GM18520 (cell line): Measurements from ENCODE around the gene TTC39B.

Source experiments
- ATAC-seq: cut with Tn5 transposase; IDR thresholded peaks from one replicate; pipeline ENCODE4 v1.9.1; 2021; ENCODE audit not compliant: unreplicated experiment

TTC39B gene

DNA sequence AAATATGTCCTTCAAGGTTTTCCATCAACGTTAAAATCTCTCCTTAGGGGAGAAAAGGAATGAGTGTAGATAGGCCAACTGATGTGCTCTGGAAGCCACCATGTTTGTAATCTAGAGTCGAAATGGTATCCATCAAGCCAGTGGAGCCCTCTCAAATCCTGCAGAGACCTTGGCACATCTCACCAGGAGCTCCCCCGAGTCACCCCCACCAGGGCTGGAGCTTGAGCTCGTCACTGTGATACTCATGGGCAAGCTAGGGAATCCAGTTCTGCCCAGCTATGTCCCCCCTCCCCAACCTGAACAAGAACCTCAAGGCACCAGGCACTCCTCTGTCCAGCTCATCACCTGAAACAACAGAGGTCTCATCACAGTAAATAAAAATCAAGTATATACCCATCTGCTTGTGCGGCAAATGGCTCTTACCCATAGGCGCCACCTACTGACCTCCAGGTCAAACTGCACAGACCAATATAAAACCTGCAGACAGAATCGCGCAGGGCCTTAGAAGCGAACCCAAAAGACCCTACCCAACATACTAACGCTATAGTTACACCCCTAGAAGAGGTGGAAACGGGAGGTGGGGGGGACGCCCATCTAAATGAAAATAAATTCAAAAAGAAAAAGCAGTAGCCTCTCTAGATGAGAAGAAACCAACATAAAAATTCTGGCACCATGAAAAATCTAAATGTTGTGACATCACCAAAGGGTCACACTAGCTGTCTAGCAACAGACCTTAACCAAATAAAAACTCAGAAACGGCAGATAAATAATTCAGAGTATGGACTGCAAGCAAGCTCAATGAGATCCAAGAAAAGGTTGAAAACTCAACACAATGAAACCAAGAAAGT is 75.0 kb downstream of the TTC39B start:
- ATAC-seq, result no peak

- no peak for ATAC-seq
Observed at GRCh38 chr9:15229409-15229808, 77.6 kb downstream of the TTC39B start.

- no peak for ATAC-seq
Observed at GRCh38 chr9:15227491-15227890, 79.5 kb downstream of the TTC39B start.

- no peak for ATAC-seq
Observed at GRCh38 chr9:15225564-15226126, 81.4 kb downstream of the TTC39B start.

- no peak for ATAC-seq
Observed at GRCh38 chr9:15222313-15222712, 84.7 kb downstream of the TTC39B start.

DNA sequence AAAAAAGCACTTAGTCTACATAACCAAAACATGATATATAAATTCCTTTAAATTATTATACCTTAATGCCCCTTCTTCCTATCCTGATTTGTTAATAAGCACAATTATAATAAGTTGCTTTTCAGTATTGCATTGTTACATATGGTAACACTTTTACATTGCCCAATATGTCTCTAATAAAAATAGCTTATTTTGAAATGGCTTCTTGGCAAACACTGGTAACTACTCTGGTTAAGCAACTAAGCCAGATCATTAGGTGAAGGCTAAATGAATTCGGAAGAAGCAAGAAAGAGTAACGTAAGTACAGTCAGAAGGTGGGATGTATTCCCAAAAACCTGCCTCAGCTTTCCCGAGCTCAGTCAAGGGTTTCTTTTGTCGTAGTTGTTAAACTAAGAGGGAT is 85.3 kb downstream of the TTC39B start:
- ATAC-seq, result no peak

GRCh38 chr9:15220658-15221318 is 86.2 kb downstream of the TTC39B start:
- ATAC-seq, result no peak

DNA sequence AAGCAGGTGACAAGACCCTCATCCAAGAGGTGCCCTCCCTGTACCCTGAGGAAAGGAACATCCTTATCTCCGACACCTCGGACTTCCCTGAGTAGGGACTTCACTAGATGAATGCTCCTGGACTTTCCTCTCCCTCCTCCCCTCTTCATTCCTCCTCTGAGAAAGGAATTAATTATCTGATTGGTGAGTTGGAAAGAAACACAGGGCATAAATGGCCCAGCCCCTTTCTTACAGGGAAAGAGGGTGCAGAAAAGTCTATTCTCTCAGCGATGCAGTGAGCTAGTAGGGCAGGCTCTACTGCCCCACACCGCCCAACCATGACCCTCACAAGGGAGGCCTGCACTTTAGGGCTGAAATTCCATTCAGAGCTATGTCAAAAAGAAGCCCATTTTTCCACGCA is 87.5 kb downstream of the TTC39B start:
- ATAC-seq, result no peak

DNA sequence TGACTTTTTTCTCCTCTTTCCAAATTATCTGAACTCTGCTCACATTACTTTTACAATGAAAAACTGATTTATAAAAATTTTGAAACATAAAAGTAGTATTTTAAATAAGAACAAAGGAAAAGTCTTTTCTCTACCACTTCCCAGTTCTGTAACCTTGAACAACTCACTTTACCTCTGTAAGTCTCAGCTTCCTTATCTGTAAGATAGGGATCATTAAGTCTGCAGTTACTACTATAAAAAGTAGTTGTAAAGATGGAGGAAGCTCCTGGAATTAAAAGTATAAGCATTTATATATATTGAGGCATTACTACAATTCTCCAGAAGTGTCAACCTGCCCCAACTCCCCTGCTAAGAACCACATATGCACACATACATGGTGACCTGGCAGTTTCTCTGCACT is 88.0 kb downstream of the TTC39B start:
- ATAC-seq, result no peak

- no peak for ATAC-seq
Observed at GRCh38 chr9:15213249-15213648, 93.8 kb downstream of the TTC39B start.

- ATAC-seq, result no peak
Observed at GRCh38 chr9:15211815-15212495, 95.1 kb downstream of the TTC39B start.

GRCh38 chr9:15211160-15211814 is 95.7 kb downstream of the TTC39B start:
- ATAC-seq, result no peak

GRCh38 chr9:15206903-15207696 is 99.9 kb downstream of the TTC39B start:
- ATAC-seq, result no peak

GRCh38 chr9:15205632-15206420 is 101.2 kb downstream of the TTC39B start:
- no peak for ATAC-seq

DNA sequence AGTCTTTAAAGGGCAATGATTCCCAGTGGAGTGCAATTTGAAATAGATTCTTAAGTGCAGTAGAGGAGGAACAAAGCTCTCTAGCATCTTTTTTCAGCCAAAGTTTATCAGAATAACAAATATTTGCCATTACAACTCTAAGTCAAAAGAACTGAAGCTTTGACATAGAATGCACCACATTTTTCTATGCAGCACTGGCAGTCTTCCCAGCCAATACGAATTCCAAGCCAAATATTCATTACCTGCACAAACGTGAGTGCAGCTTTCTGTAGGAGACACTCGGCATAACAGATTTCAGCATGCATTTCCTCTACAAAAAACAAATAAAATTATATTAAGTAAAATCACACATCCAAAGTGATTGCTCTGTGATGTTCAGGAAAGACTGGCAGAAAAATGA is 103.4 kb downstream of the TTC39B start:
- no peak for ATAC-seq

GRCh38 chr9:15200111-15200510 is 106.9 kb downstream of the TTC39B start:
- ATAC-seq, result no peak

DNA sequence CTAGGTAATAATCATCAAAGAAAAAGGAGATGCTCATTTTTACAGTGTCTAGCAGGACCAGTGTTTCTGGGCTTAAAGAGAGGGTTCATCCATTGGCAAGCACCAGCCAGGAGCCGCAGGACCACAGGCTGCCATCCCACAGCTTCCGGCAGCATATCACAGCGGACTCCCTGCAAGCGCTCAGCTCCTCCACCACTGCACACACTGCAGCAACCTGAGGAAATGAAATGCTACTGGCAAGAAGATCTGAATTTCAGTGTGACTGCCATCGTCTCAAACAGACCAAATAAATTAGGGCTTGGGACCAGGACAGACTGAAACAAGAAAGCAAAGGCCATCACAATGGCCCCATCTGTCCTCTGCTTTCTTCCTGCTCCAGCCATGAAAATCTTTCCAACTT is 114.2 kb downstream of the TTC39B start:
- no peak for ATAC-seq

DNA sequence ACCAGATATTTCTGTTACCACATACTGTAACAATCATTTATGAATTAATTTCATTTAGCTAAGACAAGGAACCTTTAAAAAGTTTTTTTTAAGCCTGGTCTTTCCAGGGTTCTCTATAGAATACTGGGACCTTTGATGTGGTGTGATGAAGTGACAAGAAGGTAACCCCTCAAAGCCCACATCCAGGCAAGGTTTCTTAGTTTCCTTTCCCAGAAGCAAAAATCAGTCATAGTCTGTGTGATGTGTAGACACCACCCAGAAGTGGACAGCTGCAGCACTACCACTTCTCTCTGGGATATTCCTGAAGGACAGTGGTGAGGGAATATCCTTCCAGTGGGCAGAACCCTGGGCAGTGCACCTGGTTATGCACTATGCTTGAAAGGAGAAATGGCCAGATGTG is 115.6 kb downstream of the TTC39B start:
- ATAC-seq, result no peak

- no peak for ATAC-seq
Observed at GRCh38 chr9:15189481-15189880, 117.5 kb downstream of the TTC39B start.

GRCh38 chr9:15187589-15187988 is 119.4 kb downstream of the TTC39B start:
- no peak for ATAC-seq
